DND-41 (cell line): ENCODE results near the gene ADD1.

Experiments used
- CTCF ChIP-seq: IDR thresholded peaks from 2 replicates; pipeline ENCODE4 v1.5.1; 2012; ENCODE audit warnings: borderline replicate concordance, low read length, moderate library complexity, mild to moderate bottlenecking; ENCODE audit not compliant: poor library complexity, severe bottlenecking; ENCODE audit errors: extremely low read depth
- EZH2 ChIP-seq: IDR thresholded peaks from 3 replicates; pipeline ENCODE4 v1.6.1; 2012; ENCODE audit warnings: borderline replicate concordance, low read depth, mild to moderate bottlenecking, moderate library complexity, low read length, inconsistent platforms; ENCODE audit not compliant: severe bottlenecking

- TF ChIP-seq CTCF = no peak
- no peak for TF ChIP-seq EZH2
Observed at GRCh38 chr4:2879026-2879425, 35.4 kb downstream of the ADD1 start.
